ENCODE measurements around the gene TYRO3. TPM values are rescaled to one million over a fixed set of nuclear protein-coding genes. Genes with fewer than 3 reads are reported as not detected.
"Not testable (repeated sequence)": the region's sequence is repeated elsewhere in the genome, so short reads cannot be mapped to it uniquely, and the experiment has no call there.

Gene TYRO3
- total RNA-seq, 1 experiment from 2014 or later: 30.3 TPM

DNA sequence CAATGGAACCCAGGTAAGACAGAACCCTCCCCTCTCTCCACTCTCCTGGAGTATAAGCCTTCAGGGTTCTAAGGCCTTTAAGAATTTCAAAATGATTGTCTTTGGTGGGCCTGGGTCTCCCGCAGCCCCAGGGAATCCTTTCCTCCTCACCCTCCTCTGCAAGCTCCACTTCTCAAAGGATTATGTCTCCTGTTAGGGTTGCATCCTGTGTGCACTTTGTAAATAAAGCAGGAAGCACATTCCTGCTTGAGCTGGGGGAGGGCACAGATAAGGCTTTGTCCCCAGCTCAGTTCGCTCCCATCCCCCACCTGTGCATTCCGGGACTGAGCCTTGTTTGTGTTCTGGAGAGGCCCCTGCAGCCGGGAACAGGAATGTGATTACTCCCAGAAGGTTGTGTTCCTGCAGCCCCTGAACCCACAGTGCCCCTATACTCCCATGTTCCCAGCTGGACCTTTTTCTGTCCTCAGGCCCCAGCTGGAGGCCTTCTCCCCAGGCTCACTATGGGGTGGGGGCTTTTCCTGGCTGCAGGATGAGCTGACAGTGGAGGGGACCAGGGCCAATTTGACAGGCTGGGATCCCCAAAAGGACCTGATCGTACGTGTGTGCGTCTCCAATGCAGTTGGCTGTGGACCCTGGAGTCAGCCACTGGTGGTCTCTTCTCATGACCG lies 9.5 kb downstream of the TYRO3 start:
- TF ChIP-seq, protein P1, sequence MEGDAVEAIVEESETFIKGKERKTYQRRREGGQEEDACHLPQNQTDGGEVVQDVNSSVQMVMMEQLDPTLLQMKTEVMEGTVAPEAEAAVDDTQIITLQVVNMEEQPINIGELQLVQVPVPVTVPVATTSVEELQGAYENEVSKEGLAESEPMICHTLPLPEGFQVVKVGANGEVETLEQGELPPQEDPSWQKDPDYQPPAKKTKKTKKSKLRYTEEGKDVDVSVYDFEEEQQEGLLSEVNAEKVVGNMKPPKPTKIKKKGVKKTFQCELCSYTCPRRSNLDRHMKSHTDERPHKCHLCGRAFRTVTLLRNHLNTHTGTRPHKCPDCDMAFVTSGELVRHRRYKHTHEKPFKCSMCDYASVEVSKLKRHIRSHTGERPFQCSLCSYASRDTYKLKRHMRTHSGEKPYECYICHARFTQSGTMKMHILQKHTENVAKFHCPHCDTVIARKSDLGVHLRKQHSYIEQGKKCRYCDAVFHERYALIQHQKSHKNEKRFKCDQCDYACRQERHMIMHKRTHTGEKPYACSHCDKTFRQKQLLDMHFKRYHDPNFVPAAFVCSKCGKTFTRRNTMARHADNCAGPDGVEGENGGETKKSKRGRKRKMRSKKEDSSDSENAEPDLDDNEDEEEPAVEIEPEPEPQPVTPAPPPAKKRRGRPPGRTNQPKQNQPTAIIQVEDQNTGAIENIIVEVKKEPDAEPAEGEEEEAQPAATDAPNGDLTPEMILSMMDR (conservative IDR thresholded peaks at IDR 0.05): no peak
- TF ChIP-seq EZH2 (IDR thresholded peaks at IDR 0.05; ENCODE audit: low read depth): no peak
- no peaks in the 10 kb centered on the region for H3F3A ChIP-seq (ENCODE audit: insufficient read depth, low read depth)
- no peaks in the 10 kb centered on the region for H3K4me1 ChIP-seq (replicated peaks; ENCODE audit: insufficient read depth)
- H3K9me2 ChIP-seq (ENCODE audit: insufficient read depth): no peaks in the 10 kb centered on the region
- H3K79me2 ChIP-seq (ENCODE audit: low read depth): no peaks in the 10 kb centered on the region
- no peak overlapping the region for H3K4me3 ChIP-seq
- H3K27ac ChIP-seq: no peak overlapping the region
- ChIA-PET CTCF (interaction anchor here (0.6 kb wide), 1 partner anchor 16 kb away, joined by 8 read pairs; no protein-coding TSS in a partner anchor), POLR2A (ENCODE audit: unreplicated experiment) (interaction anchor here (0.6 kb wide), 1 partner anchor 588 kb away, joined by 3 read pairs; the partner anchor contains the start of gene PLA2G4F)
- H2AFZ ChIP-seq: no peak overlapping the region
- no peaks in the 10 kb centered on the region for H3K9me3 ChIP-seq (ENCODE audit: insufficient read depth, low read depth)
- DNase-seq: no peak
- H3K36me3 ChIP-seq (ENCODE audit: low read depth): no peaks in the 10 kb centered on the region
- intact Hi-C loops (cut with micrococcal nuclease; ENCODE audit: unreplicated experiment): no loop called here
- no peaks in the 10 kb centered on the region for H3K27me3 ChIP-seq (ENCODE audit: insufficient read depth, low read depth)
- no TSS peak for BruUV-seq (replicated peaks)
- H3K4me2 ChIP-seq: no peak overlapping the region
- no peaks in the 10 kb centered on the region for H4K20me1 ChIP-seq (ENCODE audit: insufficient read depth)

DNA sequence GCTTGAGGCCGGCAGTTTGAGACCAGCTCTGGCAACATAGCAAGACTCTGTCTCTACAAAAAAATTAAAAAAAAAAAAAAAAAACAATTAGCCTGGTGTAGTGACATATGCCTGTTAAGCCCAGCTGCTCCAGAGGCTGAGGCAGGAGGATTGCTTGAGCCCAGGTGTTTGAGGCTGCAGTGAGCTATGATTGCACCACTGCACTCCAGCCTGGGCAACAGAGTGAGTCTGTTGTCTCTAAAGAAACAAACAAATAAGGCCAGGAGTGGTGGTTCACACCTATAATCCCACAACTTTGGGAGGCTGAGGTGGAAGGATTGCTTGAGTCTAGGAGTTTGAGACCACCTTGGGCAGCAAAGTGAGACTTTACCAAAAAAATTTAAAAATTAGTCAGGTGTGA lies 10.2 kb downstream of the TYRO3 start:
- H3K9me2 ChIP-seq (ENCODE audit: insufficient read depth); H2AFZ ChIP-seq; H3K4me3 ChIP-seq; H3K27ac ChIP-seq; H3F3A ChIP-seq (ENCODE audit: insufficient read depth, low read depth); DNase-seq; H3K4me1 ChIP-seq (replicated peaks; ENCODE audit: insufficient read depth); H3K27me3 ChIP-seq (ENCODE audit: insufficient read depth, low read depth); intact Hi-C loops (cut with micrococcal nuclease; ENCODE audit: unreplicated experiment); H4K20me1 ChIP-seq (ENCODE audit: insufficient read depth); H3K79me2 ChIP-seq (ENCODE audit: low read depth); BruUV-seq (replicated peaks); CTCF ChIA-PET; H3K4me2 ChIP-seq; H3K36me3 ChIP-seq (ENCODE audit: low read depth); H3K9me3 ChIP-seq (ENCODE audit: insufficient read depth, low read depth); POLR2A ChIA-PET (ENCODE audit: unreplicated experiment): not testable (repeated sequence)

DNA sequence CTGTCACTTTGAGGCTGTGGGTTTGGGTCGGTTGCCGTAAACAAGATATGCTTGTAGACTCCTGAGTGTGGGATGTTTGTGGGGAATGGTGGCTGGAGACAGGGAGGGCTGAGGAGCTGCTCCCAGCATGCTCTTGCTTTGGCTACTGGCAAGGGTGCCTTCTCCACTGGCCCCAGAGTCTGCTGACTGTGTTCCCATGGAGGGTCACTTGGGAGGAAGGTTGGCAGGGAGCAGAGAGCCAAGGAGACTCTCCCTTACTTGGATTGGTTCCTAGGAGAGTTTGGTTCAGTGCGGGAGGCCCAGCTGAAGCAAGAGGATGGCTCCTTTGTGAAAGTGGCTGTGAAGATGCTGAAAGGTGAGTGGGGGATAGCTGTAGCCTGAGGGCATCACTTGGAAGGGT lies 11.8 kb downstream of the TYRO3 start:
- CTCF ChIA-PET: no interaction called here
- intact Hi-C loops (cut with micrococcal nuclease; ENCODE audit: unreplicated experiment): no loop called here
- no TSS peak for BruUV-seq (replicated peaks)

More for the DNA sequence above, 11.8 kb downstream of the TYRO3 start:
- H4K20me1 ChIP-seq (ENCODE audit: insufficient read depth): no peaks in the 10 kb centered on the region
- H3K36me3 ChIP-seq (ENCODE audit: low read depth): no peaks in the 10 kb centered on the region
- TF ChIP-seq EZH2 (IDR thresholded peaks at IDR 0.05; ENCODE audit: low read depth): no peak
- TF ChIP-seq, protein P1 (conservative IDR thresholded peaks at IDR 0.05): no peak
- no peaks in the 10 kb centered on the region for H3K27me3 ChIP-seq (ENCODE audit: insufficient read depth, low read depth)
- H3K4me1 ChIP-seq (replicated peaks; ENCODE audit: insufficient read depth): no peaks in the 10 kb centered on the region
- no peak overlapping the region for H3K27ac ChIP-seq
- POLR2A ChIA-PET (ENCODE audit: unreplicated experiment): no interaction called here
- H3F3A ChIP-seq (ENCODE audit: insufficient read depth, low read depth): no peaks in the 10 kb centered on the region
- H3K4me2 ChIP-seq: no peak overlapping the region
- DNase-seq: no peak
- H3K79me2 ChIP-seq (ENCODE audit: low read depth): no peaks in the 10 kb centered on the region
- no peak overlapping the region for H3K4me3 ChIP-seq
- H2AFZ ChIP-seq: no peak overlapping the region
- no peaks in the 10 kb centered on the region for H3K9me3 ChIP-seq (ENCODE audit: insufficient read depth, low read depth)
- H3K9me2 ChIP-seq (ENCODE audit: insufficient read depth): no peaks in the 10 kb centered on the region
